Psoas muscle (tissue), 8 donors: Measurements from ENCODE around the gene PCGF3. TPM values are rescaled to one million over a fixed set of nuclear protein-coding genes. Genes with fewer than 3 reads are reported as not detected.

ENCODE experiments used
- ATAC-seq, 4 donors: fragments of 200-7000 bp; cut with Tn5 transposase; one replicate each; pipeline ENCODE4 v1.9.1; 2020; ENCODE audit warnings: moderate library complexity in 3 of 4, mild to moderate bottlenecking in 2 of 4
- DNase-seq, 2 donors: peaks; one replicate each; pipeline ENCODE4 v3.0.0-alpha.2; 2020
- H3K27ac ChIP-seq: fragments of 200-600 bp; one replicate; pipeline ENCODE4 v1.8.0; 2022
- H3K27me3 ChIP-seq, 3 donors: fragments of 200-600 bp in 1 of 3; one replicate each; pipeline versions ENCODE4 v1.6.1 to v1.8.0; 2013 to 2022; ENCODE audit warnings: low read length in 2 of 3, mild to moderate bottlenecking in 2 of 3, moderate library complexity in 1 of 3; ENCODE audit not compliant: insufficient read depth in 3 of 3
- H3K36me3 ChIP-seq, 2 donors: fragments of 200-600 bp in 1 of 2; one replicate each; pipeline versions ENCODE4 v1.6.1 to v1.8.0; 2013 to 2022; ENCODE audit warnings: low read depth in 1 of 2, mild to moderate bottlenecking in 1 of 2, moderate library complexity in 1 of 2; ENCODE audit not compliant: insufficient read depth in 1 of 2
- H3K4me1 ChIP-seq: fragments of 200-600 bp; one replicate; pipeline ENCODE4 v1.8.0; 2022
- H3K4me3 ChIP-seq: fragments of 200-600 bp; one replicate; pipeline ENCODE4 v1.8.0; 2022; ENCODE audit warnings: mild to moderate bottlenecking
- H3K9me3 ChIP-seq: fragments of 200-600 bp; one replicate; pipeline ENCODE4 v1.8.0; 2022
- WGBS, 3 donors: extraction: QIAGEN DNeasy Blood & Tissue Kit; methylation state at CpG; one replicate each; pipeline versions ENCODE4 v1.1.6 to v1.1.7; 2013; 5-methylcytosine and 5-hydroxymethylcytosine counted together
- intact Hi-C, 2 donors: fragments of 100-400 bp; cut with DNase I; formaldehyde crosslinking; loops; one replicate each; pipeline versions ENCODE4 v1.11.0 to v1.14.2; 2022
- polyA plus RNA-seq, 3 donors: library from polyadenylated mRNA; stranded (reverse); fragments of 200-250 nt; gene quantifications; one replicate each; pipeline ENCODE4 v1.2.3, GENCODE V29; 2013
- total RNA-seq, 4 donors: library from RNA; stranded (reverse); fragmentation: NEBNext Ultra II Directional in 2 of 4; extraction: Animal tissue kit (Norgen Biotek cat#: 25700) in 2 of 4; gene quantifications; one replicate each; pipeline versions ENCODE4 v1.2.1 to v1.2.4, GENCODE V29; 2021 to 2023
- TF ChIP-seq, protein P1 (sequence below): fragments of 200-600 bp; IDR thresholded peaks from one replicate; pipeline ENCODE4 v1.8.0; 2022; ENCODE audit warnings: antibody characterized with exemption
- donor health status: healthy with polysubstance abuse.
- donor health status: DM: no; HTN: no; CAD: no; lungs with moderate emphysema.
- donor health status: Bipolar disorder and iron deficiency.
- donor health status: healthy.
- donor health status: DM: yes; HTN: yes; CAD: no.
- donor health status: DM: no; HTN: no; CAD: no.
- donor health status: DM: no; HTN: no; CAD: no.
- donor health status: DM: yes; HTN: yes; CAD: no.

The PCGF3 gene
- total and polyA plus RNA-seq, 7 donors, result 10.9 to 19.2 (median 15.1) TPM

DNA sequence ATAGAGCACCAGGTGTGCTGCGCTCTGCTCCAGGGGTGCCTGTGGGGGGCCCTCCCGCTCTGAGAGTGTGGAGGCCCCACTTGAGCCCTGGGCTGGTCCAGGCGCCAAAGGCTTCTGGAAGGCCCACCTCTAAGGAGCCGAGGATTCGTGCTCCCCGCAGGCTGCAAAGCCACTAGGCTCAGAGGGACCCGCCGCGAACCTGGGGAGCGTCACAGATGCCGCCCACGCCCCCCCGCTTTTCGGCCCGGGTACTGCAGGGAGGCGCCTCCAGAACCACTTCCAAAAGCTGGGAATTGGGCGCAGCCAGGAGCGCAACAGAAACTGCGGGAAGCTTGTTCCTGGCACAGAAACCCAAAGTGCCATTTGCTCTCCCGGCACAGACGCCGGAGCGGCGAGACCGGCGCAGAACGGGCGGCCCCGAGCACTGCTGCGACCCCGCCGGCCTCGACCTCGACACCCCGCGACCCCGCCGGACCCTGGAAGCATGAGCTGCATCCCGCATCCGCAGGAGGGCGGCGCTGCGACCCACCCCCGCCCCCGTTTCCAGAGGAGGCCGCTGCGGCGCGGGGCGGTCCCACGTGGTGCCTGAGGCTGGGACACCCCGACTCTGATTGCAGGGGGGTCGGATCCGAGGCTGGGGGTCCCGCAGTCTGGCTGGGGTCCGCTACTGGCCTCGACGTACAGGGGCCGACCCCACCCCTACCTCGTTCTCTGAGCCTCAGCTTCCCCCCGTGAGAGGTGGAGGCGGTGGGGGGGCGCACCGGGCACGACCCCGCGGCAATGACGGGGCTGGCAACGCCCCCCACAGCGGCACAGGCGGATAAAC is 89.5 kb downstream of the PCGF3 start:
- Histone ChIP-seq H3K36me3 (no peaks in the 10 kb centered on the region), H3K4me1 (no peaks in the 10 kb centered on the region), H3K4me3 (peak overlapping the region; percentile 52), H3K27me3 (peaks cover 0 to 59% (median 31%) of the 10 kb centered on the region in 3 donors), H3K9me3 (no peaks in the 10 kb centered on the region), H3K27ac (no peak overlapping the region)
- TF ChIP-seq, protein P1, sequence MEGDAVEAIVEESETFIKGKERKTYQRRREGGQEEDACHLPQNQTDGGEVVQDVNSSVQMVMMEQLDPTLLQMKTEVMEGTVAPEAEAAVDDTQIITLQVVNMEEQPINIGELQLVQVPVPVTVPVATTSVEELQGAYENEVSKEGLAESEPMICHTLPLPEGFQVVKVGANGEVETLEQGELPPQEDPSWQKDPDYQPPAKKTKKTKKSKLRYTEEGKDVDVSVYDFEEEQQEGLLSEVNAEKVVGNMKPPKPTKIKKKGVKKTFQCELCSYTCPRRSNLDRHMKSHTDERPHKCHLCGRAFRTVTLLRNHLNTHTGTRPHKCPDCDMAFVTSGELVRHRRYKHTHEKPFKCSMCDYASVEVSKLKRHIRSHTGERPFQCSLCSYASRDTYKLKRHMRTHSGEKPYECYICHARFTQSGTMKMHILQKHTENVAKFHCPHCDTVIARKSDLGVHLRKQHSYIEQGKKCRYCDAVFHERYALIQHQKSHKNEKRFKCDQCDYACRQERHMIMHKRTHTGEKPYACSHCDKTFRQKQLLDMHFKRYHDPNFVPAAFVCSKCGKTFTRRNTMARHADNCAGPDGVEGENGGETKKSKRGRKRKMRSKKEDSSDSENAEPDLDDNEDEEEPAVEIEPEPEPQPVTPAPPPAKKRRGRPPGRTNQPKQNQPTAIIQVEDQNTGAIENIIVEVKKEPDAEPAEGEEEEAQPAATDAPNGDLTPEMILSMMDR, result no peak
- 3 to 5% (median 4%) methylated on average over 59 to 71 of the region's 71 CpGs for WGBS, 3 donors
- intact Hi-C loops, result no loop called here
- no peak for DNase-seq
- peak in 1 of 4 donors; percentile 14 for ATAC-seq

DNA sequence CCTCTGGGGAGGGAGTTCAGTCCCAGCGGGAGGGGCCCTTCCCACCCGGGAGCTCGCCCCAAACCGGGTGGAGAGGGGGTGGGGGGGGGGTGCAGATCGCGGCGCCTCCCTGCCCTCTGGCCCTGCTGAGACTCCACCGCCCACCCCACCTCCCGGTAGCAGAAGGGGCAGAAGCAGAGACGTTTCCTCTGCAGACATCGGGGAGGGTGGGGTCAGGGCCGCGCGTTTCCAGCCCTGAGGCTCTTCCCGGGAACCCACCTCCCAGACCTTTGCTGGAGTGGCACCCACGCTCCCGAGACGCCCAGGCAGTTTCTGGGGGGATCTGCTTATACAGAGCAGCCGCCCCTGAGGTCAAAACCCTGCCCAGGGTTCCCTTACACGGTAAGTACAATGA is 90.1 kb downstream of the PCGF3 start:
- no peak for DNase-seq
- WGBS, 3 donors, result 16 to 27% (median 25%) methylated on average over 12 to 20 of the region's 20 CpGs
- H3K4me3 ChIP-seq, result peak overlapping the region; percentile 52

DNA sequence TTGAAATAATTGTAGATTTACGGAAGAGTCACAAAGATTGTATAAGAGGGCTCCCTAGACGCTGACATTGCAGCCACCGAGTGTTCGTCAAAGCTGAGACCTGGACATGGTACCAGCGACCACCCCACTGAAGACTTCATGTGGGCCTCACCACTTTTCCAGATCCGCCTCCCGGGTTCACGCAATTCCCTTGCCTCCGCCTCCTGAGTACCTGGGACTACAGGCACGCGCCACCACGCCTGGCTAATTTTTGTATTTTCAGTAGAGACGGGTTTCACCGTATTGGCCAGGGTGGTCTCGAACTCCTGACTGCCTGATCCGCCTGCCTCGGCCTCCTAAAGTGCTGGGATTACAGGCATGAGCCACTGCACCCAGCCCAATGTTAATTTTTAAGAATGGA is 90.6 kb downstream of the PCGF3 start:
- H3K4me1 ChIP-seq, result no peaks in the 10 kb centered on the region
- DNase-seq, result no peak
- peaks cover 0 to 58% (median 30%) of the 10 kb centered on the region in 3 donors for H3K27me3 ChIP-seq
- no peak overlapping the region for H3K27ac ChIP-seq
- no peak for ATAC-seq
- 89 to 93% (median 92%) methylated on average over 17 of the region's 17 CpGs for WGBS, 3 donors
- H3K36me3 ChIP-seq, result no peaks in the 10 kb centered on the region
- intact Hi-C loops, result no loop called here
- H3K4me3 ChIP-seq, result no peak overlapping the region
- TF ChIP-seq, protein P1, result no peak
- no peaks in the 10 kb centered on the region for H3K9me3 ChIP-seq

More for the DNA sequence above, 90.1 kb downstream of the PCGF3 start:
- no peak overlapping the region for H3K27ac ChIP-seq
- TF ChIP-seq, protein P1, result no peak
- ATAC-seq, result no peak
- H3K36me3 ChIP-seq, result no peaks in the 10 kb centered on the region
- H3K4me1 ChIP-seq, result no peaks in the 10 kb centered on the region
- H3K27me3 ChIP-seq, result peaks cover 0 to 59% (median 30%) of the 10 kb centered on the region in 3 donors
- no peaks in the 10 kb centered on the region for H3K9me3 ChIP-seq
- intact Hi-C loops, result no loop called here

DNA sequence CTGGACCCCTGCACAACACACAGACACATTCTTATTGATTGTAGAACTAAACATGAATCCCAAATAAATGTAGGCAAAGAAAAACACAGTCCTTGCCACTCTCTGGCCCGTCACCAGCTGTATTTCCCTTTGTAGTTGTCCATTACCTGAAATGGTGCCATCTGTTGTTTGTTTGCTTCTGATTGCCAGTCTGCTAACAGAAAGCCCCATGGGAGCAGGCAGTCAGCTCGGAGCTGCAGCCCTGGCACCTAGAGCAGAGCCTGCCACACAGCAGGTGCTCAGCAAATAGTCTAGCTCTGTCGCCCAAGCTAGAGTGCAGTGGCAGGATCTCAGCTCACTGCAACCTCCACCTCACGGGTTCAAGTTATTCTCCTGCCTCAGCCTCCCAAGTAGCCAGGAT is 91.4 kb downstream of the PCGF3 start:
- DNase-seq (no peak), ATAC-seq (no peak)
- TF ChIP-seq, protein P1, result no peak
- WGBS, 3 donors, result 67 to 72% (median 68%) methylated on average over 4 of the region's 4 CpGs
- no peak overlapping the region for H3K4me3 ChIP-seq
- no peaks in the 10 kb centered on the region for H3K9me3 ChIP-seq
- no peaks in the 10 kb centered on the region for H3K36me3 ChIP-seq
- intact Hi-C loops, result no loop called here
- H3K27ac ChIP-seq, result no peak overlapping the region
- no peaks in the 10 kb centered on the region for H3K4me1 ChIP-seq
- peaks cover 0 to 49% (median 23%) of the 10 kb centered on the region in 3 donors for H3K27me3 ChIP-seq
